Endothelial cell of umbilical vein (primary cell): ENCODE data around the gene TSPAN1. TPM values are rescaled to one million over a fixed set of nuclear protein-coding genes. Genes with fewer than 3 reads are reported as not detected.

Experiments
- BruUV-seq: library from RNA; stranded (reverse); fragments of 400-500 nt; replicated peaks from 2 replicates; lab custom pipeline; 2021; lab: Mats Ljungman, UMichigan
- CTCF ChIA-PET: fragments of 300-600, 350-600 bp; sonication (Branson Sonifier 250); formaldehyde crosslinking; loops from one replicate; lab custom pipeline; 2021; ENCODE audit warnings: antibody characterized with exemption, inconsistent platforms; lab: Charles Lee
- POLR2A ChIA-PET: fragments of 300-600, 350-600 bp; sonication (Branson Sonifier 250); formaldehyde crosslinking; loops from one replicate; lab custom pipeline; 2021; ENCODE audit warnings: antibody characterized with exemption, inconsistent platforms; lab: Charles Lee
- DNase-seq: peaks from one replicate; pipeline ENCODE4 v3.0.0-alpha.2; 2011; ENCODE audit warnings: low read depth, low spot score
- FAIRE-seq: peaks from 2 replicates; lab custom pipeline; 2011; peaks lifted over from hg19 to GRCh38; lab: Jason Lieb, UNC
- H2AFZ ChIP-seq: 2 replicates; pipeline ENCODE4 v1.6.0; 2012; ENCODE audit warnings: low read depth, low read length, control low read depth, inconsistent platforms
- H3K27ac ChIP-seq: 2 replicates; pipeline ENCODE4 v1.5.1; 2011; ENCODE audit warnings: low read depth, mild to moderate bottlenecking, control low read depth, low read length, moderate library complexity; ENCODE audit not compliant: insufficient read depth
- H3K27me3 ChIP-seq, 2 experiments: 2 replicates each; pipeline versions ENCODE4 v1.6.0 to v1.6.1; 2011; ENCODE audit warnings: low read length in 2 of 2, mixed read lengths in 1 of 2; ENCODE audit not compliant: control insufficient read depth in 2 of 2, insufficient read depth in 2 of 2
- H3K36me3 ChIP-seq, 2 experiments: 2 replicates in 1 of 2; 3 replicates in 1 of 2; pipeline ENCODE4 v1.5.1; 2011; ENCODE audit warnings: low read length in 2 of 2, mild to moderate bottlenecking in 1 of 2, moderate library complexity in 1 of 2; ENCODE audit not compliant: control insufficient read depth in 2 of 2, insufficient read depth in 2 of 2; ENCODE audit errors: extremely low read depth in 1 of 2
- H3K4me1 ChIP-seq: 3 replicates; pipeline ENCODE4 v1.5.1; 2011; ENCODE audit warnings: mild to moderate bottlenecking, low read length; ENCODE audit not compliant: control insufficient read depth, insufficient read depth; ENCODE audit errors: extremely low read depth
- H3K4me2 ChIP-seq: 2 replicates; pipeline ENCODE4 v1.6.1; 2011; ENCODE audit warnings: low read length, control low read depth, mixed read lengths; ENCODE audit not compliant: insufficient read depth
- H3K4me3 ChIP-seq, 3 experiments: fragments of 200-600 bp in 1 of 3; sonication (generic), shearing (Covaris generic) in 1 of 3; replicated peaks in 1 of 3; 2 replicates each; pipeline ENCODE4 v1.5.1; 2011 to 2016; ENCODE audit warnings: control low read depth in 3 of 3, low read length in 3 of 3, mild to moderate bottlenecking in 2 of 3, inconsistent platforms in 1 of 3, low read depth in 1 of 3, moderate library complexity in 1 of 3; ENCODE audit not compliant: insufficient read depth in 1 of 3
- H3K79me2 ChIP-seq: 2 replicates; pipeline ENCODE4 v1.6.0; 2012; ENCODE audit warnings: low read length, inconsistent platforms; ENCODE audit not compliant: control insufficient read depth, insufficient read depth
- H3K9ac ChIP-seq: replicated peaks from 2 replicates; pipeline ENCODE3; 2011; ENCODE audit warnings: low read length, control low read depth; ENCODE audit not compliant: insufficient read depth; ENCODE audit errors: extremely low read depth
- H3K9me1 ChIP-seq: replicated peaks from 3 replicates; pipeline ENCODE4 v1.6.0; 2011; ENCODE audit warnings: mild to moderate bottlenecking, low read length; ENCODE audit not compliant: control insufficient read depth, insufficient read depth; ENCODE audit errors: extremely low read depth
- H3K9me3 ChIP-seq: replicated peaks from 2 replicates; pipeline ENCODE4 v1.5.1; 2012; ENCODE audit warnings: low read length, inconsistent platforms; ENCODE audit not compliant: control insufficient read depth, insufficient read depth
- H4K20me1 ChIP-seq: replicated peaks from 2 replicates; pipeline ENCODE3; 2011; ENCODE audit warnings: mild to moderate bottlenecking, low read length; ENCODE audit not compliant: control insufficient read depth, insufficient read depth; ENCODE audit errors: extremely low read depth
- EZH2 ChIP-seq: IDR thresholded peaks from 2 replicates; pipeline ENCODE4 v1.6.1; 2012; ENCODE audit warnings: borderline replicate concordance, low read depth, mild to moderate bottlenecking, moderate library complexity, low read length, inconsistent platforms; ENCODE audit not compliant: severe bottlenecking
- FOS ChIP-seq: IDR thresholded peaks from 2 replicates; pipeline ENCODE4 v1.6.1; 2011; ENCODE audit warnings: mild to moderate bottlenecking, low read length, moderate library complexity, borderline replicate concordance; ENCODE audit not compliant: insufficient read depth
- GATA2 ChIP-seq: IDR thresholded peaks from 2 replicates; pipeline ENCODE4 v1.7.0; 2011; ENCODE audit warnings: low read depth, mild to moderate bottlenecking, moderate library complexity, mixed read lengths, low read length; ENCODE audit not compliant: insufficient read length, insufficient read depth
- JUN ChIP-seq: IDR thresholded peaks from 2 replicates; pipeline ENCODE4 v1.6.1; 2011; ENCODE audit warnings: borderline replicate concordance, low read depth; ENCODE audit not compliant: insufficient read length, insufficient read depth
- MAX ChIP-seq: IDR thresholded peaks from 2 replicates; pipeline ENCODE4 v1.6.1; 2011; ENCODE audit not compliant: insufficient read depth, insufficient read length
- MYC ChIP-seq: IDR thresholded peaks from one replicate; pipeline ENCODE4 v1.6.1; 2011; ENCODE audit warnings: mild to moderate bottlenecking, low read depth, low read length
- POLR2A ChIP-seq: IDR thresholded peaks from 2 replicates; pipeline ENCODE4 v1.6.1; 2012; ENCODE audit warnings: low read depth, mild to moderate bottlenecking, control low read depth, low read length
- POLR2AphosphoS5 ChIP-seq: IDR thresholded peaks from 2 replicates; pipeline ENCODE4 v1.6.1; 2012; ENCODE audit warnings: low read depth, mild to moderate bottlenecking, control low read depth, low read length, moderate library complexity; ENCODE audit not compliant: insufficient read depth
- dilution Hi-C: fragments of 300-500 bp; cut with MboI; formaldehyde crosslinking; loops from one replicate; pipeline ENCODE4 v1.15.0; 2019; ENCODE audit warnings: low sequenced_read_pairs; ENCODE audit not compliant: extremely low pct_ligation_motif_present
- intact Hi-C: fragments of 100-400 bp; cut with micrococcal nuclease; formaldehyde crosslinking; loops from one replicate; pipeline ENCODE4 v1.10.0; 2022
- polyA plus RNA-seq, 4 experiments: library from polyadenylated mRNA; depleted of rRNA in 3 of 4; stranded (reverse) in 3 of 4; unstranded in 1 of 4; fragments of >200 nt; gene quantifications; 2 replicates each; pipeline versions ENCODE4 v1.2.1 to v1.2.3, GENCODE V29; 2011 to 2012; ENCODE audit warnings: missing spikeins in 1 of 4
- total RNA-seq: library from RNA; stranded (reverse); gene quantifications from 2 replicates; pipeline ENCODE4 v1.2.3, GENCODE V29; 2021
- TF ChIP-seq, protein P1 (sequence below), 2 donors: IDR thresholded peaks; 1 replicate in 1 of 2; 2 replicates in 1 of 2; pipeline ENCODE4 v1.5.1; 2011; ENCODE audit warnings: low read length in 2 of 2, mild to moderate bottlenecking in 2 of 2, moderate library complexity in 2 of 2, control low read depth in 1 of 2, inconsistent platforms in 1 of 2, low read depth in 1 of 2; ENCODE audit not compliant: insufficient read depth in 1 of 2; ENCODE audit errors: extremely low read depth in 1 of 2

TSPAN1 gene
- total and polyA plus RNA-seq, 2 donors (not counting 3 experiments of a cell fraction or from before 2014, with no cell fraction given), result 0.65 to 0.88 TPM

DNA sequence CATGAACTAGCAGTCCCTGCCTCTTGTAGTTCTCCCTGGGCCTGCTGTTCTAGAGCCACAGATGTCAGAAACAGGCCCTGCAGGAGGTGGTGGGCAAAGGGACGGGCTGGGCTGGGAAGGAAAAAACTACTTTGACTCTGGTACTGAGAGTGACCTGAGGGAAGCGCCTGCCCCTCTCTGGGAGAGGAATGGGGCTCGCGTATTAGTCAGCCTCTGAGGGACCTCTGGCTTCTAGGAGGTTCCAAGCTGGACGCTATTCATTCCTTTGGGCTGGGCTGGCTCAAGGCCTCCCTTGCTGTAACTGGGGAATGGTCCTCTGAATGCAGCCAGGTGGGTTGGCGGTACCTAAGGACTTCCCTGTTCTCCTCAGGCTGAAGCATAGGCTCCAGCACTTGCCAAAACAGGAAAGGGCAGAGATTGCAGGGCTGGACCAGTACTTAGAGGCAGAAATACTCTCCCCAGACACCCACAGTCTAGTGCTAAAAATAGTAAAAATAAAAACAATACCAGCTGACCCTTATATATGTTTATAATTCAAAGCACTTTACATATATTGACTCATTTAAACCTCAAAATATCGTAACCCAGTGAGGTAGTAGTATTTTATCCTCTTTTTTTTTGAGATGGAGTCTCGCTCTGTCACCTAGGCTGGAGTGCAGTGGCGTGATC is 16.3 kb downstream of the TSPAN1 start:
- POLR2A ChIA-PET, result no interaction called here
- no peaks in the 10 kb centered on the region for H3K9me3 ChIP-seq
- no peak for FAIRE-seq
- dilution Hi-C loops, result loop anchor here (25.0 kb wide), 1 partner anchor 154 kb away; no protein-coding TSS in a partner anchor
- H3K27me3 ChIP-seq, result no peaks in the 10 kb centered on the region
- H4K20me1 ChIP-seq, result no peaks in the 10 kb centered on the region
- H3K79me2 ChIP-seq, result no peaks in the 10 kb centered on the region
- no peak overlapping the region for H3K4me3 ChIP-seq
- peaks cover 0 to 26% of the 10 kb centered on the region in 2 experiments for H3K36me3 ChIP-seq
- H3K4me2 ChIP-seq, result no peak overlapping the region
- no TSS peak for BruUV-seq
- no peak for DNase-seq
- CTCF ChIA-PET, result interaction anchor here (0.9 to 1.2 kb wide), 2 partner anchors 10 to 32 kb away, joined by 3 to 4 read pairs; no protein-coding TSS in a partner anchor
- no peak overlapping the region for H3K9ac ChIP-seq
- H3K4me1 ChIP-seq, result no peaks in the 10 kb centered on the region
- intact Hi-C loops, result no loop called here
- TF ChIP-seq MYC (no peak), MAX (no peak), GATA2 (no peak), FOS (no peak), EZH2 (no peak), JUN (no peak), POLR2A (no peak), POLR2AphosphoS5 (no peak)
- TF ChIP-seq, protein P1, sequence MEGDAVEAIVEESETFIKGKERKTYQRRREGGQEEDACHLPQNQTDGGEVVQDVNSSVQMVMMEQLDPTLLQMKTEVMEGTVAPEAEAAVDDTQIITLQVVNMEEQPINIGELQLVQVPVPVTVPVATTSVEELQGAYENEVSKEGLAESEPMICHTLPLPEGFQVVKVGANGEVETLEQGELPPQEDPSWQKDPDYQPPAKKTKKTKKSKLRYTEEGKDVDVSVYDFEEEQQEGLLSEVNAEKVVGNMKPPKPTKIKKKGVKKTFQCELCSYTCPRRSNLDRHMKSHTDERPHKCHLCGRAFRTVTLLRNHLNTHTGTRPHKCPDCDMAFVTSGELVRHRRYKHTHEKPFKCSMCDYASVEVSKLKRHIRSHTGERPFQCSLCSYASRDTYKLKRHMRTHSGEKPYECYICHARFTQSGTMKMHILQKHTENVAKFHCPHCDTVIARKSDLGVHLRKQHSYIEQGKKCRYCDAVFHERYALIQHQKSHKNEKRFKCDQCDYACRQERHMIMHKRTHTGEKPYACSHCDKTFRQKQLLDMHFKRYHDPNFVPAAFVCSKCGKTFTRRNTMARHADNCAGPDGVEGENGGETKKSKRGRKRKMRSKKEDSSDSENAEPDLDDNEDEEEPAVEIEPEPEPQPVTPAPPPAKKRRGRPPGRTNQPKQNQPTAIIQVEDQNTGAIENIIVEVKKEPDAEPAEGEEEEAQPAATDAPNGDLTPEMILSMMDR (IDR thresholded peaks at IDR 0.05; ENCODE audit: extremely low read depth in 1 of 2, insufficient read depth in 1 of 2, low read depth in 1 of 2, low read length in 2 of 2), result no peak
- H2AFZ ChIP-seq, result no peak overlapping the region
- no peaks in the 10 kb centered on the region for H3K9me1 ChIP-seq
- H3K27ac ChIP-seq, result no peak overlapping the region
